Ovary (tissue), 9 donors: Measurements from ENCODE around the gene CAMKMT. TPM values are rescaled to one million over a fixed set of nuclear protein-coding genes. Genes with fewer than 3 reads are reported as not detected.

ENCODE experiments used
- DNase-seq, 5 donors: peaks; one replicate each; pipeline ENCODE4 v3.0.0-alpha.2; 2019 to 2020
- H3K27ac ChIP-seq, 2 donors: fragments of 200-600 bp; one replicate each; pipeline versions ENCODE4 v1.5.1 to v1.8.0; 2019 to 2022
- H3K27me3 ChIP-seq: fragments of 200-600 bp; one replicate; pipeline ENCODE4 v1.8.0; 2022
- H3K36me3 ChIP-seq: fragments of 200-600 bp; sonication (generic); one replicate; pipeline ENCODE4 v1.5.1; 2019
- H3K4me1 ChIP-seq: one replicate; pipeline ENCODE4 v1.8.1; 2013; ENCODE audit warnings: mild to moderate bottlenecking, moderate library complexity; ENCODE audit not compliant: insufficient read depth
- H3K4me3 ChIP-seq: fragments of 200-600 bp; sonication (generic); one replicate; pipeline ENCODE4 v1.5.1; 2017
- H3K9me3 ChIP-seq, 2 donors: fragments of 200-600 bp in 1 of 2; sonication (generic) in 1 of 2; one replicate each; pipeline versions ENCODE4 v1.5.1 to v1.8.1; 2013 to 2019; ENCODE audit warnings: mild to moderate bottlenecking in 1 of 2, moderate library complexity in 1 of 2
- CTCF ChIP-seq, 3 donors: fragments of 450-650 bp in 2 of 3; fragments of 200-600 bp in 1 of 3; IDR thresholded peaks; one replicate each; pipeline versions ENCODE4 v1.5.1 to v1.8.0; 2016 to 2022; ENCODE audit warnings: antibody characterized with exemption in 3 of 3, mild to moderate bottlenecking in 1 of 3
- EP300 ChIP-seq: sonication (generic); formaldehyde crosslinking; IDR thresholded peaks from one replicate; pipeline ENCODE4 v1.6.1; 2017; ENCODE audit warnings: antibody characterized with exemption
- POLR2A ChIP-seq: fragments of 450-650 bp; IDR thresholded peaks from one replicate; pipeline ENCODE4 v1.6.1; 2017; ENCODE audit warnings: antibody characterized with exemption, mild to moderate bottlenecking, moderate library complexity
- WGBS, 3 donors: extraction: QIAGEN DNeasy Blood & Tissue Kit in 1 of 3; methylation state at CpG; one replicate each; pipeline versions ENCODE4 v1.1.5 to v1.1.7; 2013 to 2017; 5-methylcytosine and 5-hydroxymethylcytosine counted together
- intact Hi-C, 4 donors: fragments of 100-400 bp; cut with DNase I; formaldehyde crosslinking; loops; one replicate each; pipeline versions ENCODE4 v1.11.0 to v1.15.1; 2022 to 2023
- polyA plus RNA-seq, 2 donors: library from polyadenylated mRNA; stranded (reverse); fragments of 200-250 nt in 1 of 2; fragments of 350-450 nt in 1 of 2; fragmentation: Illumina TruSeq in 1 of 2; extraction: RNeasy Lipid Tissue Mini Kit (QIAGEN cat#74804) in 1 of 2; gene quantifications; one replicate each; pipeline ENCODE4 v1.2.3, GENCODE V29; 2013 to 2014
- total RNA-seq, 7 donors: library from RNA; depleted of rRNA in 2 of 7; stranded (reverse); fragments of >200 nt in 2 of 7; fragmentation: NEBNext Ultra II Directional in 3 of 7; extraction: Animal tissue kit (Norgen Biotek cat#: 25700) in 3 of 7; gene quantifications; one replicate each; pipeline versions ENCODE4 v1.1.0 to v1.2.4, GENCODE V29; 2016 to 2023
- donor health status: DM: no; HTN: no; CAD: no; lungs with moderate emphysema.
- donor health status: DM: no; HTN: no; CAD: no.
- donor health status: Bipolar disorder and iron deficiency.
- donor health status: DM: yes; HTN: yes; CAD: no.
- donor health status: DM: no; HTN: no; CAD: no.
- donor health status: DM: yes; HTN: yes; CAD: no.

Gene CAMKMT
- total and polyA plus RNA-seq, 9 donors, result 3.5 to 10.7 (median 8.9) TPM

- intact Hi-C loops, result no loop called here
- no peak for TF ChIP-seq CTCF (IDR thresholded peaks at IDR 0.05)
- Histone ChIP-seq H3K4me1 (no peaks in the 10 kb centered on the region), H3K9me3 (peaks cover 0 to 7% of the 10 kb centered on the region in 2 donors), H3K4me3 (no peak overlapping the region), H3K36me3 (no peaks in the 10 kb centered on the region), H3K27ac (no peak overlapping the region), H3K27me3 (no peaks in the 10 kb centered on the region)
- no peak for DNase-seq
- WGBS, 3 donors, result 6 to 8% (median 7%) methylated on average over 11 of the region's 11 CpGs
These were observed 415.8 kb downstream of the CAMKMT start for GRCh38 chr2:44777537-44777936.

GRCh38 chr2:44778221-44778654 lies 416.5 kb downstream of the CAMKMT start:
- no peaks in the 10 kb centered on the region for H3K36me3 ChIP-seq
- 27 to 31% (median 28%) methylated on average over 11 to 13 of the region's 13 CpGs for WGBS, 3 donors
- H3K4me1 ChIP-seq, result no peaks in the 10 kb centered on the region
- no peak overlapping the region for H3K4me3 ChIP-seq
- H3K27me3 ChIP-seq, result no peaks in the 10 kb centered on the region
- DNase-seq, result no peak
- H3K27ac ChIP-seq, result no peak overlapping the region
- TF ChIP-seq EP300 (no peak), POLR2A (no peak), CTCF (IDR thresholded peaks at IDR 0.05) (no peak)
- intact Hi-C loops, result no loop called here
- peaks cover 0 to 7% of the 10 kb centered on the region in 2 donors for H3K9me3 ChIP-seq

- H3K27me3 ChIP-seq, result no peaks in the 10 kb centered on the region
- WGBS, 3 donors, result 51 to 53% (median 52%) methylated on average over 20 of the region's 20 CpGs
- intact Hi-C loops, result no loop called here
These were observed 417.1 kb downstream of the CAMKMT start for GRCh38 chr2:44778671-44779476.

GRCh38 chr2:44779793-44780192 lies 418.0 kb downstream of the CAMKMT start:
- no peak for DNase-seq
- TF ChIP-seq CTCF (IDR thresholded peaks at IDR 0.05) (no peak), EP300 (no peak), POLR2A (no peak)
- Histone ChIP-seq H3K27ac (no peak overlapping the region), H3K4me3 (no peak overlapping the region), H3K27me3 (no peaks in the 10 kb centered on the region), H3K9me3 (peaks cover 0 to 7% of the 10 kb centered on the region in 2 donors), H3K36me3 (no peaks in the 10 kb centered on the region), H3K4me1 (no peaks in the 10 kb centered on the region)
- WGBS, 3 donors, result 94 to 100% (median 97%) methylated on average over 2 of the region's 2 CpGs
- intact Hi-C loops, result no loop called here

More at GRCh38 chr2:44778671-44779476, 417.1 kb downstream of the CAMKMT start:
- Histone ChIP-seq H3K4me1 (no peaks in the 10 kb centered on the region), H3K4me3 (no peak overlapping the region), H3K27ac (no peak overlapping the region), H3K36me3 (no peaks in the 10 kb centered on the region), H3K9me3 (peaks cover 0 to 7% of the 10 kb centered on the region in 2 donors)
- DNase-seq, result no peak
- TF ChIP-seq EP300 (no peak), CTCF (IDR thresholded peaks at IDR 0.05) (no peak), POLR2A (no peak)
